GM10266 (cell line): ENCODE data around the gene GRIA4.
"Not testable (repeated sequence)": the region's sequence is repeated elsewhere in the genome, so short reads cannot be mapped to it uniquely, and the experiment has no call there.

ENCODE experiments used
- DNase-seq: peaks from one replicate; pipeline ENCODE4 v3.0.0; 2012; ENCODE audit errors: extremely low spot score
- CTCF ChIP-seq: IDR thresholded peaks from 2 replicates; pipeline ENCODE4 v1.5.1; 2012; ENCODE audit warnings: mild to moderate bottlenecking, low read depth; ENCODE audit not compliant: control insufficient read depth, insufficient read depth; ENCODE audit errors: missing control alignments

GRIA4 gene

DNA sequence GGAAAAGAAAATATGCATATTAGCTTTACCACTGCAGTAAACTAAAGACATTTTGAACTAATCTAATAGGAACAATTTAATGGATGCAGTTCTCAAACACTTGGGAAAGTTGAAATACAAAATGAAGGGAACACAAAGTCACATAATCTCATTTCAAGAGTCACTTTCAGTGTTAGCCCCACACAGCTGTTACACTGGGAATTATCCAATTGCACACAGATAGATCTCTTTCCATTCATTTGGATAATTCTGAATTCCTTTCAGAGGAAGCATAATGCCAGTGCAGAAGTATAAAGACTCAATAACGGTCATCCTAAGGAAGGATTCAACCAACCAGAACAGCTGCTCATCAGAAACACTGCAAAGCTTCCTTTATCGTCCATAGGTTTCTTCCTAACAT is 173.3 kb downstream of the GRIA4 start:
- no peak for DNase-seq
- TF ChIP-seq CTCF: no peak

GRCh38 chr11:105785850-105786249 is 176.0 kb downstream of the GRIA4 start:
- DNase-seq: not testable (repeated sequence)

GRCh38 chr11:105786741-105787140 is 176.9 kb downstream of the GRIA4 start:
- no peak for DNase-seq
- no peak for TF ChIP-seq CTCF

DNA sequence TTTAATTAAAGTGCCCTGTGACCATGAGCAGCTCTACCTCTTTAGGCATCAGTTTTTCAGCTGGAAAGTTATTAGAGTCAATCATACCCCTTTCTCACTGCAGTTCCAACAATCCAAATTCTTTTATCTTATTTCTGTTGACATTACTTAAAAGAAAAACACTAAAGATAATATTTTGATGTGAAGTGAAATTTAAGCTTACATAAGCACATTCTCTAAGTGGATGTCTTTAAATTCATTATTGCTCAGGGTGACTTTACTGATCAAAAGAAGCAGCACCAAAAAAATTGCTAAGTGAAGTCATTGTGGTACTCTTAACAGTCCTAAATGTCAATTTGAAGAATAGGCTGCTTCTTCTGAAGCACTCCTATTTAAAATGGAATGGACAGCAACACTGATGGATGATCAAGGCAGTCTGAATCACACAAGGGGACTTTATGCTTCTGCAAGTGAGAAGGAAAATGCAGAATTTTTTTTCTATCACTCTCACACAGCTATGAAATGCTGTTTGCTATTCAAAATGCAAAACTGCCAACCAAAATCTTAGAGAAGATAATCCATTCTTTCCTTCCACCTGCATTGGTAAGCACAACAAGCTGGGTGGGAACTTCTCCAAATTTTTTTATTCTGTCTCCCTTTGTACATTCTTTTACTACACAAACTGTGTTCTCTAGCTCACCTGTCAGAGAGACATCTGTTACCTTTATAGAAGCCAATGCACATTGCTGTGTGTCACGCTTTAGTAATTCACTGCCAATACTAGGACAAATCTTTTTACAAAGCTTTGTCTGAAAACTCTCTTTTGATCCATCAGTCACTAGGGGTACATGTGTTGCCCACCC is 179.9 kb downstream of the GRIA4 start:
- TF ChIP-seq CTCF: no peak
- DNase-seq: no peak

DNA sequence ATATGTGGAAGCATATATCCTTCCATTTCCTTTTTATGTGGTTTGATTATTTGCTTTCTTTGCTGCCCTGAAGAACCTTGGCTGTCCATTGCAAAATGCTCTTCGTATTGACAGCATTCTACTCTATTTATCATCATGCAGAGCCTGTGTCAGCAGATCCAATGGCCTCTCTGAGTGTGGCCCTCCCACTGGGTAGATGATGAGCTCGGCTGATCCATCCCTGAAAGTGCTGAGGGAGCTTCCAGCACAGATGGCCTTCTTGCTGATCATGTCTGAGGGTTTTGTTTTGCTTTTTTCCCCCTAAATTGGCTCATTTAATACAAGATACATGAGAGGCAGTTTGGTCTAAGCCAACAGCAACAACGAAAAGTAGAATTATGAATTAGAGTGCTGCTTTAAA is 181.0 kb downstream of the GRIA4 start:
- DNase-seq: no peak
- no peak for TF ChIP-seq CTCF

DNA sequence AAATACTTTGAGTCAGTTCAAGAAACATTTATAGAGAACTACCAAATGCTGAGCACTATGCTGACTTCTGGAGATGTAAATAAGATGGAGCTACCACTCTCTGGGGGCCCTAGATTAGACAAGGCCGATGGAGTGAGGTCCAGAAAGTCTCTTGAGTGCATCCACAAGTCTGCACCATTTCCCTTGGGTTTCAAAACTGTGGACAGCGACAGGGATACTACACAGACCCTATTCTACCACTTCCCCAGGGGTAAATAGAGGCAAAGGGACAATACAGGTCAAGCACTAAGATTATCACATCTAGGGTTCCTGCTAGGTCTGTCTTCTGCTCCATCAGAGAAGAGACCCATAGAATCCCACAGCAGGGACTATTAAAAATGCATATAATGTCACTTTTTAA is 183.2 kb downstream of the GRIA4 start:
- no peak for DNase-seq
- no peak for TF ChIP-seq CTCF

GRCh38 chr11:105799263-105799662 is 189.4 kb downstream of the GRIA4 start:
- no peak for TF ChIP-seq CTCF
- DNase-seq: no peak

DNA sequence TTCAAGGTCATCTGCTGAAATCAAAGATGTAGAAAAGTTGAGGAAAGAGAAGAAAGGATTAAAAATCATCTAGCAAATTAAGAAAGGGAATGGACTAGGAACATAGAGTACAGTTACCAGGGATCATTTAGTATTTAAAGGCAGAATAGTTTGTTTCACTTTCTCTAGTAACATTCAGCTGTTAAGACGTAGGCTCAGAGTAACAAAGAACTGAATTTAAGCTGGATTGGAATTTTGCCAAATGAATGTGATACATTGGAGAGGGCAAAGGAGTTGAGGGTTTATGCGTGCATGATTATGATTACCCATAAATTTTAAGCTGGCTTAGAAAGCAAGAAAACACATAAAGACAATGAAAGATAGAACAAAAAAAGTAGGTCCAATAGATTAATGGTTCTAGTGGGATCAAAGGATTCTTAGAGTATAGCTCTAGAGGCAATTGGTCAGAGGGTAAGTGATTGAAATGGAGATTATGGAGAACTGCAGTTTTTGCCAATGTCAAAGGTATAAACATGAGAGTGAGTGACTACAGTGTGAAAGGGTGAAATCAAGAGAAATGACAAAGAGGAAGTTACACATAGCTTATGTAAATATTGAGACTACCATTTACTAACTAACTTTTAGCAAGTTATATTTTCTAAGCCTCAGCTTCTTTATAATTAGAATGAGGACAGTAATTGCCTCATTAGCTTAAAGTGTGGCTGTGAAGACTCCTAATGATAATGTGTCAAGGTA is 190.0 kb downstream of the GRIA4 start:
- DNase-seq: no peak
- no peak for TF ChIP-seq CTCF
